Dedifferentiated amniotic fluid mesenchymal stem cell (primary cell): ENCODE results near the gene FOXD3.

ENCODE experiments used
- DNase-seq: peaks from one replicate; pipeline ENCODE4 v3.0.0-alpha.2; 2016; ENCODE audit errors: extremely low spot score

Gene FOXD3

DNA sequence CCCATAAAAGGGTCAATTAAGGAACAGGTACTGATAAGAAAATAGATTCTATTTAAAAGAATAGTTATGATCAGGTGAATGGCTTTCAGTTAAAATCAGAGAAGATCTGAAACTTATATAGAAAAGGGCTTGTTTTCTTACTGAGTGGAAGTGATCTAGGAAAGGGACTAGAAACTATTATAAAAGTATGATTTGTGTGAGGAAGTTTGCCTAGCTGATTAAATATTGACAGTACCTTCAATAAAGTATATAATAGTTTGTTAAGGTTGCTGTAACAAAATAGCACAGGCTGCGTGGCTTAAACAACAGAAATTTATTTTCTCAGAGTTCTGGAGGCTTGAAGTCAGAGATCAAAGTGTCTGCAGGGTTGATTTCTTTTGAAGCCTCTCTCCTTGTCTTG, 39.7 kb downstream of the FOXD3 start:
- no peak for DNase-seq

DNA sequence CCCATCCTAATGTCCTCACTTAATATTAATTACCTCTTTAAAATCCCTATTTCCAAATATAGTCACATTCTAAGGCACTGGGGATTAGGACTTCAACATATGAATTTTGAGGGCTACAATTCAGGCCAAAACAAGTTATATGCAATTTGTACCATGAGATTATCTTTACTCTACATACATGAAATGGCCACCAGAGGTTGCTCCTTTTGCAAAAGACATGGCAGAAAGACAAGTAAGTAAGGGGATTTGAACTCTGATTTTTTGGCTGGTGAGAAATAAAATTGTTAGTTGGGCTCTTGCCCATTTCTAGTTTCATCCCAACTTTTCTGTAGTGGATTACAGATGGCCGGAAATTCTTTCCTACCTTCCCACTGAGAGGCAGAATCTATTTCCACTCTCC, 40.2 kb downstream of the FOXD3 start:
- no peak for DNase-seq

DNA sequence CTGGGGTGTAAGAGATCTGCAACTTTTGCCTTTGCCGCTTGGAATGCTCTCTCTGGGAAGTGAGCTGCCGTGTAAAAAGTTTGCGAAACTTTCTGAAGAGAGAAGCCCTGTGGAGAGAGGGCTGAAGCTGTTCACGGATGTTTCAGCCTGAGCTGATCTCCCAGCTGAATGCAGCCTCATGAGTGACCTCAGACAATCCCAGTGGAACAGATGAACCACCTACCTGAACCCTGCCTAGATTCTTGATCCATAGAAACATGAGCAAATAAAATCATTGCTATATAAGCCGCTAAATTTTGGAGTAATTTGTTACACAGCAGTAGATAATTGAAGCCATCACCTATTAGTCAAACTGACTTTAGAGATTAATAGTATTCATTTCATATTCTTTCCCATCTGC, 40.6 kb downstream of the FOXD3 start:
- DNase-seq, result no peak

DNA sequence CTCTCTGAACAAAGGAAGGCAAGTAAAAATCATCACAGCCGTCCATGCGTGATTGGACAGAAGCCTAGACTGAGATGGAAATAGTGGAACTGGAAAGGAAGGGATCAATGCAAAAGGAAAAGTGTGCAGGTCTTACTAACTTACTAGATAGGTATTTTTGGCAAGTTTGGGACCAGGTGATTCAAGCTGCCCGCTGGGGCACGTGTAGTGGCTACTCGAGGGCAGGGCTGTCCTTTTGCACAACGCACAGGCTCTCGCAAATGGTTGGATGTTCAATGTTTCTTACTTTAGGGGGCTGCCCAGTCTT, 44.5 kb downstream of the FOXD3 start:
- no peak for DNase-seq

DNA sequence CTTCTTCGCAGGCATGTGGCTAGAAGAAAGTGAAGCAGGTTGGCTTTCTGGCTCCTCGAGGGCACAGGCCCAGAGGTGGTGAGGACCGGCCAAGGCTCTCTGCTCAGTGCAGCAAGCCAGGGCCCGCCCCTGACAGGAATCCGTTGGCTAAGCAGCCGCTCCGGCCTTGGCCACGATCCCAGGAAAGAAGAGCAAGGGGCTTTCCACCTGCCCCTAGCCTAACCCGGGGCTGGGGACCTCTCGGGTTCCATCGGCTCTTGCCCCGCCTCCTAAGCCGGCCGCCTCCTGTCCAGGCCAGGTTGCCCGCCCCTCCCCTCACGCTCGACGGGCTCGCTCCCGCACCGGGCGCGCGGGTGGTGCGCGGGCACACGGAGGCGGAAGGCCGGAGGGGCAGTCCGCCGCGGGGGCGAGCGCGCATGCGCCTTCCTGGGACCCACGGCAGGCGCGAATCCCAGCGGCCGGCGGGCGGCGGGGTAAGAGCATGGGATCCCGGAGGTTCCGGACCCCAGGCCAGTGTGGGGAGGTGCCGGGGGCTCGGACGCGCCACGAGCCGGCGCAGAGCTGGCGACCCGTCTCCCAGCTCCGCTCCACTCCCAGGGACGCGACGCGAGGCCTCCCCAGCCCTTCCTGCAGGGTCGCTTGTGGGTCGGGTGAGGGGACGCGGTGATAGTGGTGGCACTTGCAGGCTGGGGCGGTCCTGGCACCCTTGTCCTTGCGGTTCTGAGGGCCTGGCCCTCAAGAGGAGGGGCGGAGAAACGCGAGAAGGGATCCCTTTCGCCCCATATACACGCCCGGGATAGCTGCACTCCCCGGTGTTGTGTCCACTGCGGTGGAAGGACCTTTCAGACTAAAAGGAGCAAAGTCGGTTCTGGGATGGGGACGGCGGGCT, 45.1 kb downstream of the FOXD3 start, which contains the start of gene ALG6:
Gene ALG6 (plus strand): TSS at position 413 of the 889 bp plus-strand sequence. CDS start 3,351 bp downstream, outside the sequence.
- DNase-seq, result peak; percentile 83

DNA sequence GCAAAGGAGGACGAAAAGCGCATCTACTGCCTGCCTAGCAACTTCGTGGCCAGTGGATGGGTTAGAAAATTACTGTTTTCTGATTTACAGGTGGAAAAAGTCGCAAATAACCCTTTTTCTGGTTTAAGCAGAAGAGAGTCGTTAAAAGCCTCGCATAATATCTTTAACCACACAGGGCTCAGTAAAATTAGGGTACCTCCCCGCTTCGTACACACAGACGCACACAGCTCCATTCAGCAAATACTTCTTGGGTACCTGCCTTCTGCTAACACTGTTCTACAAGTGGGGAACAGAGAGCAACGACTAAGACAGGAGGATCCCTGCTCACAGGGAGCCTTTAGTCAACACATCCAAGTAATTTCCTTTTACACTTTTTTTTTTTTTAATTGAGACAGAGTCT, 45.8 kb downstream of the FOXD3 start:
- no peak for DNase-seq
